Stimulated activated CD4-positive, alpha-beta T cell treated with anti-CD3 and anti-CD28 coated beads, TNF-alpha, amount 100 ng/mL, for 24 hours (primary cell): ENCODE data around the gene EPB41.
"Not testable (repeated sequence)": the region's sequence is repeated elsewhere in the genome, so short reads cannot be mapped to it uniquely, and the experiment has no call there.

Experiments used
- DNase-seq, 3 experiments: peaks; one replicate each; pipeline ENCODE4 v3.0.0-alpha.2; 2020; ENCODE audit warnings: low read depth in 3 of 3

The EPB41 gene

GRCh38 chr1:29112705-29113412 lies 198.5 kb downstream of the EPB41 start:
- no peak for DNase-seq

GRCh38 chr1:29113413-29114117 lies 199.2 kb downstream of the EPB41 start:
- DNase-seq = no peak

GRCh38 chr1:29114654-29115053 lies 200.3 kb downstream of the EPB41 start:
- DNase-seq = no peak

- no peak for DNase-seq
These were observed 203.0 kb downstream of the EPB41 start for GRCh38 chr1:29117381-29117780.

GRCh38 chr1:29119121-29119929 lies 205.0 kb downstream of the EPB41 start:
- no peak for DNase-seq

- no peak for DNase-seq
These were observed 206.0 kb downstream of the EPB41 start for GRCh38 chr1:29120367-29120766.

- DNase-seq = peak; percentile 25 to 77 (median 49)
These were observed 206.6 kb downstream of the EPB41 start for GRCh38 chr1:29120947-29121485.

- no peak for DNase-seq
These were observed 207.2 kb downstream of the EPB41 start for GRCh38 chr1:29121516-29121935.

- no peak for DNase-seq
These were observed 207.7 kb downstream of the EPB41 start for GRCh38 chr1:29121936-29122681.

- no peak for DNase-seq
These were observed 208.3 kb downstream of the EPB41 start for GRCh38 chr1:29122682-29123052.

GRCh38 chr1:29123053-29123886 lies 208.9 kb downstream of the EPB41 start:
- no peak for DNase-seq

- DNase-seq = no peak
These were observed 209.6 kb downstream of the EPB41 start, which contains the start of gene TMEM200B for GRCh38 chr1:29123887-29124365. TMEM200B (minus strand) TSS chr1:29123903; CDS start chr1:29121828, 2,075 bp downstream.

GRCh38 chr1:29124366-29125236 lies 210.2 kb downstream of the EPB41 start:
- peak; percentile 32 to 69 (median 40) for DNase-seq

GRCh38 chr1:29125237-29125641 lies 210.9 kb downstream of the EPB41 start:
- no peak for DNase-seq

GRCh38 chr1:29125788-29126187 lies 211.4 kb downstream of the EPB41 start:
- no peak for DNase-seq

- no peak for DNase-seq
These were observed 211.8 kb downstream of the EPB41 start for GRCh38 chr1:29126198-29126597.

GRCh38 chr1:29128739-29129138 lies 214.4 kb downstream of the EPB41 start:
- no peak for DNase-seq

GRCh38 chr1:29129916-29130315 lies 215.5 kb downstream of the EPB41 start:
- DNase-seq = no peak

GRCh38 chr1:29131056-29131455 lies 216.7 kb downstream of the EPB41 start:
- DNase-seq = not testable (repeated sequence)
